Measurements from ENCODE around the gene RHBDF2.

The RHBDF2 gene

DNA sequence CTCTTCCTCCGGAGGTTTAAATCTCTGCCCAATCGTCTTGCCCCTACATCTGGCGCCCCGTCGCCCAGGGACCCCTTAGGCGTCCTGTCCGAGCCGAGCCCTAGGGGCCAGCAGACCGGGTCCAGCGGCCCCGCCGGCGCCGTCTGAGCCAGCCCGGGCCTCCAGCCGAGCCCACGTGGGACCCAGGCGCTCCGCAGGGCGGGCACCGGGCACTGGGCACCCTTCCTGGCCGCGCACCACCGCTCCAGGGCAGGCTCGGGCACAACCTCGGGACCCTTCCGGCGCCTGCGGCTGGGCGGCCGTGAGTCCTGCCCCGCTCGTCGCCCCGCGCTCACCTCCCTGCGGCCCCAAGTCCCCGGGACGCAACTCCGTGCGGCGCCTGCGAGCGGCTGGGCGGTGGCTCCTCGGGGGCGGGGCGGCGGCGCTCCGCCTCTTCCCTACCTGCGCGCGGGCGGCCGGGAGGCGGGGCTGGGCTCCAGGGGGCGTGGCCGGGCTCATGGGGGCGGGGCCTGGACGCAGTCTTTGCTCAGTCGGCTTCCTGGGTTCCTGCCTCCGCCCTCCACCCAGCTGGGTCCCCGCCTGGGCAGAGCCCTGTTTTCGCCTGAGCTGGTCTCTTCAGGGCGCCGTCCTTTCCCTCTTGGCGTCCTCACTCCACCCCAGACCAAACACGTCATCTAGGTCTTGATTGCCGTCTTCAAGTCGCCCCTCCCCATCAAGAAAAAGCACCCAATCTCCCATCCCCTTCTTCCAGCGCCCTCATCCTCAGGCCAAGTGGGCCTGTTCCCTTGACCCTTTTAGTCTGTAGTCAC, at the start of gene RHBDF2:
RHBDF2 (minus strand) TSS at position 406 of the 809 bp plus-strand sequence. CDS start 19,899 bp downstream, outside the sequence.
- no peak for DNase-seq

- DNase-seq, result no peak
Measured at GRCh38 chr17:76549539-76549938, 48.3 kb upstream of the RHBDF2 start.

- no peak for DNase-seq
Measured at GRCh38 chr17:76549215-76549518, 47.9 kb upstream of the RHBDF2 start.

DNA sequence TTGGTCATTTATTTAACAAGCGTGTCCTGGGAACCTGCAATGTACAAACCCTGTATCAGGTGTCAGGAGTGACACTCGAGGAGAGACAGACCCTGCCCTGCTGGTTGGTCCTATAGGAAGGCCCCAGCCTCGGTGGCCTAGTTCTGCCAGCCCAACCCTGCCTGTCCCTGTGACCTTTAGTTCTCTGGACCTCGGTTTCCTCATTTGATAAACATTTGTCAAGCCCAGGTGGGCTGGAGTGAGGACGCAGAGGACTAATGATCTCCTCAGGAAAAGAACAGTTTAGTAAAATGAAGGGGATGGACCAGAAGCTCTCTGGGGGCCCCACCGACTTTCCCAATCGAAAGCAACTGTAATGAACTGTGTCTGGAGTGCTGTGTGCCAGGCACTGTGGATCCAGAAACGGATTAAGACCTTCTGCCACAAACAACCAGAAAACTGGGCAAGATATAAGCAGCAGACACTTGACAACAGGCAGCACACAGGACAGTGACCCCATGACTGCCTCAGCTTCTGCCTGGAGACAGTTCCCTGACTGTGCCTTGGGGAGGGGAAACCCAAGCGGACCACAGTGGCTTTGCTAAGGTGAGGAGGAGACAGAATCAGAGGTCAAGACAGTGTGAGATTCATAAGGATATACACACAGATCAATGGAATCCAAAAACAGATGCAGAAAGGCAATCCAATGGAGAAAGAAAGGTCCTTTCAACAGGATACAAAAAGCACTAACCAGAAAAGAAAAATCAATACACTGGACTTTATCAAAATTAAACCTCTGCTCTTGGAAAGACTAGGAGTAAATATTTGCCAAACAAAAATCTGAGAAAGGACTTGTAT, 47.4 kb upstream of the RHBDF2 start:
- no peak for DNase-seq

GRCh38 chr17:76547642-76548202, 46.5 kb upstream of the RHBDF2 start:
- no peak for DNase-seq

DNA sequence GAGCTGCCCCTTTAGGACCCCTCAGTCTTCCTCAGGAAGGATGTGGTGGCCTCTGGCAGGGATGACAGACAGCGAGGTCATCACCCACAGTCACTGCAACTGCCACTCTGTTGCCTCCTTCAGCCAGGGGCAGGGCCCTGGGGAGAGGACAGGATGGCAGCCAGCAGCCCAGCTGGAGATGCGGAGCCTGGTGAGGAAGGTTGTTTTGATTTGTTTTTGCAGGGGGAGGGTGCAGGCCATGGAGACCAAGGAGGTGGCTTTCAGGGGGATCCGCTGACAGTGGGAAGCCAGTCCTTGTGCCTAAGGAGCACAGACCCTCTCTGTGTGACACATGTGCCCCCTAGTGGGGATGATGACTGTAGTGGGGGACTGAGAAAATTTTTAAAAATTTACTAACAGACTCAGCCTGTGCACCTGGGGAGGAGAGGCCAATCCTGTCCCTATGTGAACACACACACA, 46.0 kb upstream of the RHBDF2 start:
- DNase-seq, result no peak

- DNase-seq, result no peak
Measured at GRCh38 chr17:76546556-76547182, 45.4 kb upstream of the RHBDF2 start.

- no peak for DNase-seq
Measured at GRCh38 chr17:76545918-76546555, 44.8 kb upstream of the RHBDF2 start.

DNA sequence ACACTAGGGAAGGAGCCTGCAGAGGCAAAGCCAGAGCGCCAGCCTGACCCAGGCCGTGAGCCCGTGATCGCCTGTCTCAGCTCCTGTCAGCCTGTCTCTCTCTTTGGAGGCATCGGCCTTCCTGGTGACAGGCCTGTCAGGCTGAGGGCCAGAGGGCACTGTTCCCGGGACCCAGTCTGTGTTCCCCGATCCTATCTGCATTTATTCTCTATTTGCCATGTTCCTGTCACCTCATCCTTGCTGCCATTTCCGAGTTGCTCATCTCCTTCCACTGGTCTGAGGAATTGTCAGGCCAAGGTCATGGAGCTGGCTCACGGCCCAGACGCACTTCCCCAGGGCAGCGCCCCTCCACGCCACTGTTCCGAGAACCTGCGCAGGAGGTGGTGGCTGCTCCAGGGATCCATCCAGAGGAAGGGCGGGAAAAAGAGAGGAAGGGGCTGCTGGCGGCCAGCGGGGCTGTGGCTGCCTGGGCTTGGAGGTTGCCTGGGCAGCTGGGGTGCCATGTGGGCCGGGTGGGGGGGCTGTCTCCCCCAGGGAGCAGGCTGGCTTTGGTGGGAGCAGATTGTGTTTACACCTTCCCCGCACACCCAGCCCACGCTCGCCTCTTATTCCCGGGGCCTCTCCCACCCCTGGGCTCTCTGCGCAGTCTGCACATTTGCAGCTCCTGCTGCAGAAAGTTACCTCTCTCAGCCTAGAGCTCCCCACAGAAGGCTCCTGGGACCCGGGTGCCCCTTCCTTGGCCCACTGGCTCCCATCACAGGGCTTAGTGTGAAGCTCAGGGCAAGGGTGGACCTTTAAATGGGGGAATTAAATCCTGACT, 43.5 kb upstream of the RHBDF2 start:
- no peak for DNase-seq

DNA sequence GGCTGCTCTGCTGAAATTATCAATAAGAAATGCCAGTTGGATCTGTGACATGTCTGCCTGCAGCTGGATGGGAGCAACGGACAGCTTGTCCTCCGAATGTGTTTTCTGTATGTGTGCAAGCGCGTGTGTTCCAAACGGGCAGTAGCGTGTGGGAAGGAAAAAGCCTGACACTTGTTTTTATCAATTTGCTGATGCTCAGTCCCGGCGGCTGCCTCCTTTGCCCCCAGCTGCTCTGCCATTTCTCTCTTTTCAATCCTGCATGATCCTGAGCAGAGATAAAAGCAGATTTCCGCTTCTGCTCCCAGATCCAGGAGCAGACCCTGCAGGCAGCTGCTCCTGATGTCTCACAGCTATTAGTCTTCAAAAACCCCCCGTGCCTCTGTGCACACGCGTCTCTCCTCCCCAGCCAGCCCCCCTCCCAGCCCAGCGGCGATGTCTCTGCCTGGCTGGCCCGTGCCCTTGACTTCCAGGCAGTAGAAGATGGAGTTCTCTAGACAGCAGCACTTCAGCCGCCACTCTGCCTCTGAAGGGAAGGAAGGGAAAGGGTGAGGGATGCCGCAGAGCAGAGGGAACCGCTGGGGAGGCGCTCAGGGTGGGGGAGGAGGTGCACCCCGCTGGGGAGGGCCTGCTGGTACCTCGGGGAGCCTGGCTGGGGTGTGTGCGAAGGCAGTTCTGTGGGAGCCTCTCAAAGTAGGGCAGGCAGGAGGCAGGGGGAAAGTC, 42.8 kb upstream of the RHBDF2 start:
- no peak for DNase-seq

GRCh38 chr17:76543482-76543825, 42.2 kb upstream of the RHBDF2 start:
- DNase-seq, result no peak

DNA sequence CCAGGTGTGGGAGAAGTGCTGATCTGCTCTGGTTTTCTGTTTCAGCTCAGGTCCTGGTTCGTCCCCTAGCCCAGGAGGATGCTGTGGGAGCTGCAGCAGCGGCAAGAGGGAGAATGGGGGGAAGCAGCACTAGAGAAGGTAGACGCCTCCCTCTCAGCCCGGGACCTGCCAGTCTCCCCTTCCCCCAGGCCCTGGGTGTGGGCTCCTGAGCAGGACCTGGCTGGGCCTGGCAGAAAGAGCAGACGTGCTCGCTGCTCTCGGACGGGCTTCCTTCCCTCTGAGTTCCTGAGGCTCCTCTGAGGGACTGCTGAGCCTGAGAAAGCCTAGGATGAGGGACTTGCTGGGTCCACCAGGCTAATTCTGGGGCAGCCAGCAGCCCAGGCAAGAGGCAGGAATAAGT, 41.8 kb upstream of the RHBDF2 start:
- DNase-seq, result no peak

DNA sequence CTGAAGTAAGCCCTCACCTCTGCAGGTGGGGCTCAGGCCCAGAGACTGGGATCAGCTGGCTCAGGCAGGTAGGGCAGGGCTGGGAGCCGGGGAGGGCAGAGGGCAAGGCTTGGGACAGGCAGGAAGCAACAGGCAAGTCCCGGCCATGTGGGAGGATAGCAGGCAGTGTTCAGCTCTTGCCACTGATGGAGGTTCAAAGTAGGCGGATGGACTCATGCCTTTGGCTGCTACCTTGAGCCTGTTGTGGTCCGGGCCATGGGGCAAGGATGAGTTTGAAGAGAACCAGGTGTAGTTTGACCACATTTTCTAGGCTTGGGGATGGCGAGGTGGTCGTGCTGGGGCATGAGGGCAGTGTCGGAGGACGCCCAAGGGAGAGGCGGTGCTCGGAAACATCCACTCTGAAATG, 41.3 kb upstream of the RHBDF2 start:
- DNase-seq, result no peak

- no peak for DNase-seq
Measured at GRCh38 chr17:76541739-76542454, 40.7 kb upstream of the RHBDF2 start.

DNA sequence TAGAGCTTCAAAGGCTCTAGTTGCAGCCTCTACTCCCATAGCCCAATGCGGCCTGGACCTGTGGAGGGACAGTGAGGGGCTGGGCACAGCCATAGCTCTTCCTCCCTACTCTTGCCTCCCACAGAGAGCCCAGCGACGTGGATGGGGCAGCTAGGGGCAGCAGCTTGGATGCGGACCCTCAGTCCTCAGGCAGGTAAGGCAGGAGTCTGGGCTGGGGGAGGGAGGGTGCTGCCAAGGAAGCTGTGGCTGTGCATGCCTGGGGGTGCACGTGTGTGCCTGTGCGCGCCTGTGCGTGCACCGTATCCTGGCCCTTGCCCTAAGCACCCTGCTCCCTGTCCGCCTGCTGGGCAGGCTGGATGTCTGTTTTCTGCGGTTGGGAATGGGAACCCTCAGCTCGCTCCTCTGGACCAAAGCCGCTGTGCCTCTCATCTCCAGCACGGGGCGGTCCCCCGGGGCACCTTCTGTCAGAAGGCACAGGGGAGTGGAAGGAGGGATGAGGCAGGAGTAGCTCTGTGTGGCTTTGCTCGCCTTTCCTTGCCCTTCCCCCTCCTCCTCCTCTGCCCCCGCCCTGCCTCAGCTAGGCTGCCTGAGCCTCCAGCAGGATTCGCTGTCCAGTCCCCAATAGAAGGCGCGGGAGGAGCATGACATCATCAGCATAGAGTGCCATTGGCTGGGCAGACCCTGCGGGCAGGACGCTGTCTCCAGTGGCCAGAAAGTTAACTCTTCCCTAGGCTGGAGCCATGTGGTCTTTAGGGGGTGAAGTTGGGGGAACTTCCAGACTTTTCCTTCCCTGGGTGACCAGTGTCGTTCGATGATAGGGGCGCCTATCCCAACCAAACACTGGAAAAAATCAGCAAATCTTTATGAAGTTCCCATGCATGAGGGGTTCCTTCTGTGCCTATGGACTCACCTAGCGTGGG, 39.4 kb upstream of the RHBDF2 start:
- peak; percentile 66 for DNase-seq

GRCh38 chr17:76539631-76540271, 38.5 kb upstream of the RHBDF2 start, which contains the start of gene PRCD:
TSS of gene PRCD (plus strand) at chr17:76540044. CDS start at chr17:76540142, 98 bp downstream.
- DNase-seq, result no peak

GRCh38 chr17:76538941-76539570, 37.8 kb upstream of the RHBDF2 start:
- DNase-seq, result no peak

DNA sequence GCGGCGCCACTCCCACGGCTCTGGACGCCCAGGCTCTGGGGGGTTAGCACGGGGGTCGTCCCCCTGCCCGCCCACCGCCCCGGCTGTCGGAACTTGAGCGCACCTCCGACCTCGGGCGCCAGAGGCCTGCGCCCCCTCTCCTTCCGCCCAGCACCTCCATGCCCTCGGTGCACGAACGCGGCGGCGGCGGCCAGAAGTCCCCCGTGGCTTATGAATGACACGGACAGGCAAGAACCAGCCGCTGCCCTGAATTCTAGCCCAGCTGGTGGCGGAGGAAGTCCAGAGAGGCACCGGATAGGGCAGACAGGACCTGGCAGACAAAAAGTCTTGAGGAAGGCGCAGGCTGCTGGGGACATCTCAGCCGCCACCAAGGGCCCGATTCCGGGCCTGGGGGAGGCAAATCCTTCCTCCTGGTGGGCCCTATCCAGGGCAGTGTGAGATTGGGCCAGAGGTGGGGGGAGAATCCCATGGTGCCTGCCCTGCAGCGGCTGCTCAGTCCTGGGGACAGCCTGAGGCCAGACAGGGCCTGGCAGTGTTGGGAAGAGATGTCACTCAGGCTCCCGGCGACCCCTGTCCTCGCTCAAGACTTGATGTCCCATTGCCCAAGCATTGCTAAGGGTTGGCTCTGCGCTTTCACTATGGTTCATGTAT, 37.2 kb upstream of the RHBDF2 start:
- DNase-seq, result no peak

Measured in DMS79 (cell line).